NCI-H748 (cell line): ENCODE measurements around the gene RFC2.
"Not testable (repeated sequence)": the region's sequence is repeated elsewhere in the genome, so short reads cannot be mapped to it uniquely, and the experiment has no call there.

Experiments
- DNase-seq: peaks from one replicate; lab custom pipeline; 2025; ENCODE audit not compliant: unreplicated experiment; lab: John Stamatoyannopoulos, UW

RFC2 gene

GRCh38 chr7:74252893-74253292 lies 1.3 kb downstream of the RFC2 start:
- DNase-seq: peak; percentile 26

- not testable (repeated sequence) for DNase-seq
Observed at GRCh38 chr7:74249058-74249457, 5.1 kb downstream of the RFC2 start.

- no peak for DNase-seq
Observed at GRCh38 chr7:74248156-74248555, 6.0 kb downstream of the RFC2 start.

GRCh38 chr7:74246497-74246896 lies 7.7 kb downstream of the RFC2 start:
- no peak for DNase-seq

GRCh38 chr7:74242122-74242443 lies 12.1 kb downstream of the RFC2 start:
- DNase-seq: no peak

- DNase-seq: no peak
Observed at GRCh38 chr7:74240482-74240881, 13.7 kb downstream of the RFC2 start.

- no peak for DNase-seq
Observed at GRCh38 chr7:74236284-74236683, 17.9 kb downstream of the RFC2 start.

- DNase-seq: no peak
Observed at GRCh38 chr7:74235518-74236268, 18.5 kb downstream of the RFC2 start.

GRCh38 chr7:74233655-74234285 lies 20.4 kb downstream of the RFC2 start:
- DNase-seq: no peak

- no peak for DNase-seq
Observed at GRCh38 chr7:74231232-74231590, 23.0 kb downstream of the RFC2 start.

- DNase-seq: no peak
Observed at GRCh38 chr7:74230446-74231231, 23.6 kb downstream of the RFC2 start.

GRCh38 chr7:74228951-74229900 lies 25.0 kb downstream of the RFC2 start:
- DNase-seq: no peak

GRCh38 chr7:74226633-74227032 lies 27.6 kb downstream of the RFC2 start:
- DNase-seq: no peak

GRCh38 chr7:74225400-74225799 lies 28.8 kb downstream of the RFC2 start:
- DNase-seq: no peak

GRCh38 chr7:74224907-74225306 lies 29.3 kb downstream of the RFC2 start:
- DNase-seq: not testable (repeated sequence)

GRCh38 chr7:74224511-74224832 lies 29.7 kb downstream of the RFC2 start:
- no peak for DNase-seq

GRCh38 chr7:74223711-74224510 lies 30.3 kb downstream of the RFC2 start:
- DNase-seq: no peak

- no peak for DNase-seq
Observed at GRCh38 chr7:74222851-74223710, 31.1 kb downstream of the RFC2 start.

- no peak for DNase-seq
Observed at GRCh38 chr7:74221713-74222112, 32.5 kb downstream of the RFC2 start.
